RWPE1 (cell line): ENCODE results near the gene EIF4ENIF1.
A peak's percentile ranks its signal among the peaks of the same experiment; 100 is the strongest.
"Not testable (repeated sequence)": the region's sequence is repeated elsewhere in the genome, so short reads cannot be mapped to it uniquely, and the experiment has no call there.

Experiments
- CTCF ChIA-PET: fragments of 350-600 bp; sonication (Branson Sonifier 250); formaldehyde crosslinking; extraction: SDS; loops from one replicate; lab custom pipeline; 2021; lab: Yijun Ruan, JAX
- POLR2A ChIA-PET: fragments of 400-600 bp; formaldehyde crosslinking; extraction: SDS; loops from one replicate; lab custom pipeline; 2020; ENCODE audit warnings: antibody characterized with exemption; ENCODE audit not compliant: low non-redundant PET; lab: Yijun Ruan, JAX
- DNase-seq: peaks from one replicate; pipeline ENCODE4 v3.0.0; 2012; ENCODE audit warnings: low spot score
- H3K27ac ChIP-seq: fragments of 450-650 bp; 2 replicates; pipeline ENCODE4 v1.5.1; 2017
- TF ChIP-seq, protein P1 (sequence below): fragments of 450-650 bp; conservative IDR thresholded peaks from 2 replicates; pipeline ENCODE4 v1.5.1; 2017; ENCODE audit warnings: low read depth, mild to moderate bottlenecking

The EIF4ENIF1 gene

DNA sequence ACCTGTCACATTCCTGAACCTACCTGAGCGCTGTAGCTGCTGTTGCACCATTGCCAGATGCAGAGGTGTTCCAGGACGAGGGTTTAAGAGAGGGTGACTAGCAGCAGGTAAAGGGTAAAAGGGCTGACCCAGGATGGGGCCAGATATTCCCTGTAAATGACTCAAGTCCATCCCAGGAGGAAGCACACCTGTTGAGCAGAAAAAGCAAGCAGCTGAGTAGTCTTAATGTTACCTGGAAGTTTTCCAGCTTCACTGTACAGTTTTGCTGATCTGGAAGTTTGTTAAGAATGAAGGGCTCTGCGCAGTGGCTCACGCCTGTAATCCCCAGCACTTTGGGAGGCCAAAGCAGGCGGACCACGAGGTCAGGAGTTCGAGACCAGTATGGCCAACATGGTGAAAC, 49.0 kb downstream of the EIF4ENIF1 start:
- ChIA-PET CTCF (no interaction called here), POLR2A (no interaction called here)
- TF ChIP-seq, protein P1, sequence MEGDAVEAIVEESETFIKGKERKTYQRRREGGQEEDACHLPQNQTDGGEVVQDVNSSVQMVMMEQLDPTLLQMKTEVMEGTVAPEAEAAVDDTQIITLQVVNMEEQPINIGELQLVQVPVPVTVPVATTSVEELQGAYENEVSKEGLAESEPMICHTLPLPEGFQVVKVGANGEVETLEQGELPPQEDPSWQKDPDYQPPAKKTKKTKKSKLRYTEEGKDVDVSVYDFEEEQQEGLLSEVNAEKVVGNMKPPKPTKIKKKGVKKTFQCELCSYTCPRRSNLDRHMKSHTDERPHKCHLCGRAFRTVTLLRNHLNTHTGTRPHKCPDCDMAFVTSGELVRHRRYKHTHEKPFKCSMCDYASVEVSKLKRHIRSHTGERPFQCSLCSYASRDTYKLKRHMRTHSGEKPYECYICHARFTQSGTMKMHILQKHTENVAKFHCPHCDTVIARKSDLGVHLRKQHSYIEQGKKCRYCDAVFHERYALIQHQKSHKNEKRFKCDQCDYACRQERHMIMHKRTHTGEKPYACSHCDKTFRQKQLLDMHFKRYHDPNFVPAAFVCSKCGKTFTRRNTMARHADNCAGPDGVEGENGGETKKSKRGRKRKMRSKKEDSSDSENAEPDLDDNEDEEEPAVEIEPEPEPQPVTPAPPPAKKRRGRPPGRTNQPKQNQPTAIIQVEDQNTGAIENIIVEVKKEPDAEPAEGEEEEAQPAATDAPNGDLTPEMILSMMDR: no peak
- no peak for DNase-seq
- peak overlapping the region; percentile 7; the same call in 1 of the 2 replicates for H3K27ac ChIP-seq

DNA sequence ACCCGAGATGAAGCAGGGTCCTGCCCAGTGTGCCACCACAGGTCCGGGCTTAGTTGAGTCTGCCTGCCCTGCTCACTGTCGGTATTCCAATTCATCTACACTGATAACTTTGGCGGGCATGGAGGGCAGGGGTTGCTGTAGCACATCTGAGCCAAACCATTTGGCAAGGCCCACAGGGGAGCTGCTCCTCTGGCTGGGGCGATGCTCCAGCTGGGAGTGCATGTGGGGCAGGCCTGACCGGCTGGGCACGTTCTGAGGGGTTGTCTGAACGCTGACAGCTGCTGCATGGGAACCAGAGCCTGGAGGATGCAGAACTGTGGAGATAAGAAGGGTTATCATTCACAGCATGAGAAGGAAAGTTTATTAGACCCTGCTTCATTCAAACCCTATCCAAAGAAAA, 49.8 kb downstream of the EIF4ENIF1 start:
- H3K27ac ChIP-seq: peak overlapping the region; percentile 32; the same call in 1 of the 2 replicates
- TF ChIP-seq, protein P1: no peak
- POLR2A ChIA-PET: no interaction called here
- no peak for DNase-seq
- CTCF ChIA-PET: no interaction called here

DNA sequence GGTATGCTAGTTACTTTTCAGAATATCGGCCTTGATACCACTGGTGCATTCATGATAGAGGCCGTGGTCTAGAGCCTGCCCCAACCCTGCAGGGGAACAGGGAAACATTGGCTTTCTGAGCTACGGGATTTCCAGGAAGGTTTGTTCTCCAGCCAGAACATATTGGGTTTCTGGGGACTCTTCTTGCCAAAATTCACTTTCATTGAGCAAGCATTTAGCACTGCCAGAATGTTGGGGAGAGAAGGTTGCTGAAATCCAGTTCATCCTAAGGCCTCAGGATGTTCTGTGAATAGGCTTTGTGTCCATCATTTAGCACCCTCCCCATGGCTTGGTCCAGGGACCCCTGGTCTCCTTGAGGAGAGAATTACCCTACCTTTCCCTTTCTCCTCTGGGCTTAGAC, 53.5 kb downstream of the EIF4ENIF1 start:
- H3K27ac ChIP-seq: no peak overlapping the region; the same call in 1 of the 2 replicates
- ChIA-PET CTCF (interaction anchor here (1.1 kb wide), 1 partner anchor 16 kb away, joined by 3 read pairs; no protein-coding TSS in a partner anchor), POLR2A (no interaction called here)
- TF ChIP-seq, protein P1: no peak
- DNase-seq: no peak

DNA sequence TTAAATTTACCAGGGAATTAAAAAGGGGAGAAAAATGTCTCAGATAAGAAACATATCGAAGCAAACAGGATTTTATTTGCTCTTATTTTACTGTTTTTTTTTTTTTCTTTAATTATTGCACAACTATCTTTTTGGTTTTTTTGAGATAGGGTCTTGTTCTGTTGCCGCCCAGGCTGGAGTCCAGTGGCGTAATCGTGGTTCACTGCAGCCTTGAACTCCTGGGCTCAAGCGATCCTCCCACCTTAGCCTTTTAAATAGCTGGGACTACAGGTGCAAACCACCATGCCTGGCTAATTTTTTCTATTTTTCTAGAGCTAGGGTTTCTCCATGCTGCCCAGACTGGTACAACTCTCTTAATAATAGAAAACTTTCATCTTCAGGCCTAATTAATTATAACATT, 57.7 kb downstream of the EIF4ENIF1 start:
- POLR2A ChIA-PET: no interaction called here
- no peak overlapping the region for H3K27ac ChIP-seq
- DNase-seq: no peak
- CTCF ChIA-PET: interaction anchor here (0.6 kb wide), 1 partner anchor 53 kb away, joined by 3 read pairs; no protein-coding TSS in a partner anchor
- TF ChIP-seq, protein P1: no peak

DNA sequence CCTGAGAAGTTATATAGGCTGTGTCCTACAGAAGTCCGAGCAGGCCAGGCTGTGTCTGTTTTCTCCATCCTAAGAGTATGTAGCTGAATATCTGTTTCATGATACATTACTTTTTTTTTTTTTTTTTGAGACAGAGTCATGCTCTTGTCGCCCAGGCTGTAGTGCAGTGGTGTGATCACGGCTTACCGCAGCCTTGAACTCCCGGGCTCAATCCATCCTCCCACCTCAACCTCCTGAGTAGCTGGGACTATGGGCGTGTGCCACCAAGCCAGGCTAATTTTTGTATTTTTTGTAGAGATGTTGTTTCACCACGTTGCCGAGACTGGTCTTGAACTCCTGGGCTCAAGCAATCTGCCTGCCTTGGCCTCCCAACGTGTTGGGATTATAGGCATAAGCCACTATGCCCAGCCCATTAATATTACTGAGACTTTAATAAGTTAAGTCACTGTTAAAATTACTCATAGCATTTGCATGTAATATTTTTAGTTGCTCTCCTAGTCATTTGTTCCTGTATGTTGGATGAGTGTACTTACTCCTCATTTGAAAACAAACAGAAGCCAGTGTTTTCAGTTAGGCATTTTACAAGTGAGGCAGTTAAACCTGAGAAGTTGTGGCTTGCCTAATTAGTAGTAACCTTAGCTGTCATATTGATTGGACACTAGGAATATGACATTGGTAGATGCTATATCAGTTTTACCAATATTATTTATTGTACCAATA, 64.2 kb downstream of the EIF4ENIF1 start:
- TF ChIP-seq, protein P1: no peak
- ChIA-PET POLR2A (no interaction called here), CTCF (interaction anchor here (0.7 to 1.0 kb wide), 2 partner anchors 30 to 105 kb away, joined by 3 to 7 read pairs; no protein-coding TSS in a partner anchor)
- DNase-seq: no peak
- H3K27ac ChIP-seq: no peak overlapping the region

DNA sequence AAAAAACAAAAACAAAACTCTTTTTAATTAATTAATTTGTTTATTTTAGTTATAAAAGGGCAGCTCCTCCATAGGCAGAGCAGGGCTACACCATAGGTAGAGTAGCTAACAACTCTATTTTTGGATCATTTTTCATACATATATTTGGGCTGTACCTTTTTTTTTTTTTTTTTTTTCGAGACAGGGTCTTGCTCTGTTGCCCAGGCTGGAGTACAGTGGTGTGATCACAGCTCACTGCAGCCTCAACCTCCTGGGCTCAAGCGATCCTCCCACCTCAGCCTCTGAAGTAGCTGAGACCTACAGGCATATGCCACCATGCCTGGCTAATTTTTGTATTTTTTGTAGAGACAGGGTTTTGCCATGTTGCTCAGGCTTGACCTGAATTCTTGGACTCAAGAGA, 87.3 kb downstream of the EIF4ENIF1 start:
- DNase-seq, POLR2A ChIA-PET, H3K27ac ChIP-seq: not testable (repeated sequence)
- CTCF ChIA-PET: interaction anchor here (0.7 kb wide), 1 partner anchor 599 kb away, joined by 3 read pairs; no protein-coding TSS in a partner anchor

DNA sequence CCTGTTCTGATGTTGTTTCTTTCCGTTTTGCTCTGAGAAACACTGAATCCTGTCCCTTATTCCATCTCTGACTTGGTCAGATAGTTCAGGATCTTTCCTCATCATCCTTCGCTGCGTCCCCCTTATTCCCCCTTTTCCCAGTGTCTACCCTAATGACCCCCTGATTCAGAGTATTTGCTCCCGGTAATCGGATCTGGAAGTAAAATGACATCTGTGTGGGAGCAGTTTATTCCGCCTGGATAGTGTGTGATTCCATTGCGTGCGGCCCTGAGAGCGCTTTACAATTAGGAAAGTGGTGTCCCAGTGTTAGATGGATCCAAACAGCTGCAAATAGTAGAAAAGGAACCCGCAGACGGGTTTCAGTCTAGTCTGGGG, 89.6 kb downstream of the EIF4ENIF1 start:
- peak overlapping the region; percentile 82 for H3K27ac ChIP-seq
- ChIA-PET CTCF (no interaction called here), POLR2A (no interaction called here)
- no peak for DNase-seq
- TF ChIP-seq, protein P1: no peak
